Fibroblast of lung (primary cell): ENCODE results near the gene MAP3K7.

Experiments used
- CTCF ChIP-seq, 2 donors: IDR thresholded peaks in 1 of 2; conservative IDR thresholded peaks in 1 of 2; 1 replicate in 1 of 2; 2 replicates in 1 of 2; pipeline ENCODE4 v1.5.1; 2011 to 2012; ENCODE audit warnings: low read length in 2 of 2, control low read depth in 1 of 2, inconsistent platforms in 1 of 2, low read depth in 1 of 2, mild to moderate bottlenecking in 1 of 2
- EZH2 ChIP-seq: IDR thresholded peaks from 2 replicates; pipeline ENCODE4 v1.5.1; 2012; ENCODE audit warnings: low read length, control low read depth, mild to moderate bottlenecking; ENCODE audit errors: missing control alignments

DNA sequence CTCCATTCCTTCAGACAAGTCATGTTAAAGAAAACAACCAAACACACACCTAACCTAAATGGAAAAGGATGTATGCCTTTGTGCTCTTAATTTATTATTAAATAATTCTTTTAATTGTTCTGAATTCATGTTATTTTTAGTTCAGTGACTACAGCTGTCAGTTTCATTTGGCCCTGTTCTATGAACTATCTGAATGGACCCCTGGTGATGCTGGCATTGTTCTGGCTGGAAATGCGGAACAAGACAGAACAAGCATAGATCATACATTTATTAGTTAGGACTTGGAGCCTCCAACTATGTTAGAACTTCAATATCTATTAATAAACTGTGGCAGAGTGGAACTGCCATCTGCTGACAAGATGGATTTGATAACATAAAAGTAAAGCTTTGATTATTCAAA lies 5.7 kb downstream of the MAP3K7 start:
- TF ChIP-seq CTCF (conservative IDR thresholded peaks at IDR 0.05 in 1 of 2, IDR thresholded peaks at IDR 0.05 in 1 of 2; ENCODE audit: low read depth in 1 of 2, low read length in 2 of 2) (no peak), EZH2 (no peak)
